Effector memory CD4-positive, alpha-beta T cell (primary cell): Measurements from ENCODE around the gene ZSWIM1.
"Not testable (repeated sequence)": the region's sequence is repeated elsewhere in the genome, so short reads cannot be mapped to it uniquely, and the experiment has no call there.

Source experiments
- DNase-seq, 3 donors: peaks; one replicate each; pipeline ENCODE4 v3.0.0-alpha.2; 2020
- H3K27ac ChIP-seq: 2 replicates; pipeline ENCODE4 v1.7.0; 2013; ENCODE audit warnings: mild to moderate bottlenecking, low read length, moderate library complexity; ENCODE audit not compliant: insufficient read depth, poor library complexity, severe bottlenecking
- H3K27me3 ChIP-seq: replicated peaks from 2 replicates; pipeline ENCODE4 v1.7.0; 2013; ENCODE audit warnings: mild to moderate bottlenecking, low read length; ENCODE audit not compliant: insufficient read depth, control insufficient read depth, poor library complexity, severe bottlenecking
- H3K36me3 ChIP-seq: 2 replicates; pipeline ENCODE4 v1.7.0; 2013; ENCODE audit warnings: mild to moderate bottlenecking, low read length, moderate library complexity; ENCODE audit not compliant: control insufficient read depth, insufficient read depth
- H3K4me1 ChIP-seq: 2 replicates; pipeline ENCODE4 v1.7.0; 2013; ENCODE audit warnings: low read length, mild to moderate bottlenecking; ENCODE audit not compliant: control insufficient read depth, insufficient read depth, poor library complexity, severe bottlenecking
- H3K4me3 ChIP-seq: 2 replicates; pipeline ENCODE4 v1.7.0; 2013; ENCODE audit warnings: low read length, low read depth, mild to moderate bottlenecking; ENCODE audit not compliant: insufficient read depth, poor library complexity, severe bottlenecking
- H3K9me3 ChIP-seq: 2 replicates; pipeline ENCODE4 v1.7.0; 2013; ENCODE audit warnings: mild to moderate bottlenecking, low read length, moderate library complexity; ENCODE audit not compliant: control insufficient read depth

Gene ZSWIM1

DNA sequence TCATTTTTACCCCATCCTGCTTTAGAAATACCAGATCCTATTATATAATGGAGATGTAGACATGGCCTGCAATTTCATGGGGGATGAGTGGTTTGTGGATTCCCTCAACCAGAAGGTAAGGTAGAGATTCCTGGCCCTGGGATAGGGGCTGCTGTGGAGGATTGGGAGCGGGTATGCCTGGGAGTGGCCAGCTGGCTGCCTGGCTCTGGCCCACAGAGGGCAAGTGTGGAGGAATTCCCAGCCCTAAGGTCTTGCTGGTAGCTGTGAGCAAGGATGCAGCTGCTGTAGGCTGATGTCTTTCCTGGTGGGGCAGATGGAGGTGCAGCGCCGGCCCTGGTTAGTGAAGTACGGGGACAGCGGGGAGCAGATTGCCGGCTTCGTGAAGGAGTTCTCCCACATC is 16.7 kb downstream of the ZSWIM1 start:
- no peak for DNase-seq
- Histone ChIP-seq H3K36me3 (peaks cover 30% of the 10 kb centered on the region), H3K4me1 (no peaks in the 10 kb centered on the region), H3K27me3 (no peaks in the 10 kb centered on the region), H3K4me3 (no peak overlapping the region), H3K9me3 (no peaks in the 10 kb centered on the region), H3K27ac (no peak overlapping the region)

DNA sequence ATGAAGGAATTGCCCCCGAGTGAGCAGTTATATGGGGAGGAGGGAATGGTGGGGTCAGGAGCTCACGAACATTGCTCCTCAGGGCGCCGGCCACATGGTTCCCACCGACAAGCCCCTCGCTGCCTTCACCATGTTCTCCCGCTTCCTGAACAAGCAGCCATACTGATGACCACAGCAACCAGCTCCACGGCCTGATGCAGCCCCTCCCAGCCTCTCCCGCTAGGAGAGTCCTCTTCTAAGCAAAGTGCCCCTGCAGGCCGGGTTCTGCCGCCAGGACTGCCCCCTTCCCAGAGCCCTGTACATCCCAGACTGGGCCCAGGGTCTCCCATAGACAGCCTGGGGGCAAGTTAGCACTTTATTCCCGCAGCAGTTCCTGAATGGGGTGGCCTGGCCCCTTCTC is 17.3 kb downstream of the ZSWIM1 start:
- DNase-seq: no peak
- Histone ChIP-seq H3K27ac (no peak overlapping the region), H3K36me3 (peaks cover 30% of the 10 kb centered on the region), H3K4me1 (no peaks in the 10 kb centered on the region), H3K9me3 (no peaks in the 10 kb centered on the region), H3K27me3 (no peaks in the 10 kb centered on the region), H3K4me3 (no peak overlapping the region)

DNA sequence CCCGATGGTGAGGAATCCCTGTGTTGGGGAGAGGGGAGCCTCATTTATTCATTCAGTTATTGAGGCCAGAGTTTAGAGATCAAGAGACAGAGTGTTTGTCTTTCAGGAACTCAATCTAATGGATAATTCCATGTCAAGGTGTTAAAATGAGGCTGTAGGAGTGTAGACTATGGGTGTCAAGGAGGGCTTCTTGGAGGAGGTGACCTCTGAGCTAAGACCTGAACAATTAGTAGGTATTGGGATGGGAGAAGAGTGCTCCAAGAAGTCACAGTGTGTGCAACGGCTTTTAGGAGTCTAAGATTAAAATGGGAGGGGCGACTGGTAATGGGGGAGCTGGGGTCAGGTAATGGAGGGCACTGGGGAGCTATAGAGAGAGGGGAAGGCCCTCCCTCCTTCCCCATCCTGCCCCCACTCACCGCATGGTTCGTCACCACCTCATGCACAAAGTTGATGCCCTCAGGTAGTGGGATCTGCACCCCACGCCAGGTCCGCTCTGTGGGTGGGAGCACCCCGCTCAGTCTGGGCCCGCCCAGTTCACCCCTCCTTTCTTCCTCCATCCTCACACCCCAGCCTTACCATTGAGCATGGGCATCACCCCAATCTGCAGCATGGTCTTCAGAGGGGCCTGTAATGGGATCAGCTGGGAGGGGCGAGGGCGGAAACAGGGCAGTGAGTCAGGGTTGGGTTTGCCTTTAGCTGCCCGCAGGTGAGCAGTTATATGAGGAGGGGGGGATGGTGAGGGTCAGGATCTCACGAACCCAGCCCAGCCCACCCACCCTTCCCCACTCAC is 18.2 kb downstream of the ZSWIM1 start:
- H3K36me3 ChIP-seq: peaks cover 30% of the 10 kb centered on the region

DNA sequence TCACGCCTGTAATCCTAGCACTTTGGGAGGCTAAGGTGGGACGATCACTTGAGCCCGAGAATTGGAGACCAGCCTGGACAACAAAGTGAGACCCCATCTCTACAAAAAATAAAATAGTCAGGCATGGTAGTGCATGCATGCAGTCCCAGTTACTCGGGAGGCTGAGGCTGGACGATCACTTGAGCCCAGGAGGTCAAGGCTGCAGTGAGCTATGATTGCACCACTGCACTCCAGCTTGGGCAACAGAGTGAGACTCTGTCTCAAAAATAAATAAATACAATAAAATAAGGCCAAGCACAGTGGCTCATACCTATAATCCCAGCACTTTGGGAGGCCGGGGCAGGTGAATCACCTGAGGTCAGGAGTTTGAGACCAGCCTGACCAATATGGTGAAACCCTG is 20.3 kb downstream of the ZSWIM1 start:
- not testable (repeated sequence) for H3K9me3 ChIP-seq, H3K27me3 ChIP-seq, DNase-seq, H3K27ac ChIP-seq, H3K4me1 ChIP-seq, H3K4me3 ChIP-seq
- H3K36me3 ChIP-seq: peaks cover 23% of the 10 kb centered on the region

More for the DNA sequence above, 18.2 kb downstream of the ZSWIM1 start:
- Histone ChIP-seq H3K27ac (no peak overlapping the region), H3K9me3 (no peaks in the 10 kb centered on the region), H3K4me3 (no peak overlapping the region), H3K27me3 (no peaks in the 10 kb centered on the region), H3K4me1 (no peaks in the 10 kb centered on the region)
- DNase-seq: no peak

DNA sequence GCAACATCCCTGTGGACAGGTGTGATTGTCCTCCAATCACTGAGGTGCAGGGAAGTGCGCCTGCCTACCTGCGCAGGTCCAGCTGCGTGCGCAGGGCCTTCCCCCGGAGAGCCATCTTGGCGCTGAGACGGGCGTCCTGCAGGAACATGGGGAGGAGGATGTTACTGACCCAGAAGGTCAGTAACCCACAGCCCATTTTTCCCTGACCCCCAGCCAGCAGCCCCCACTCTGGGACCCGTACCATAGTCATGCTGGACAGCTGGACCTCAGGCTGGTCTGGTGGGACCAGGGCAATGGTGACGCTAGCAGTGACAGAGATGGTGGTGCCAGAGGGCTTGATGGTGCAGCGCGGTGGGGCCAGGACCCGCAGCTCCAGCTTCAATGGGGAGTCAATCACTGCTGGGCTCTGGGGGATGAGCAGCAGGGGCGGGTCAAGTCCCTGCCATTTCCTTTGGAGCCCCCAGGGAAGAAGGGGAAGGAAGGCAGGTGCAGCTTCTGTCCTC is 21.2 kb downstream of the ZSWIM1 start:
- no peaks in the 10 kb centered on the region for H3K27me3 ChIP-seq
- peaks cover 17% of the 10 kb centered on the region for H3K36me3 ChIP-seq
- H3K4me1 ChIP-seq: no peaks in the 10 kb centered on the region
- no peak overlapping the region for H3K4me3 ChIP-seq
- no peak overlapping the region for H3K27ac ChIP-seq
- no peak for DNase-seq
- no peaks in the 10 kb centered on the region for H3K9me3 ChIP-seq

DNA sequence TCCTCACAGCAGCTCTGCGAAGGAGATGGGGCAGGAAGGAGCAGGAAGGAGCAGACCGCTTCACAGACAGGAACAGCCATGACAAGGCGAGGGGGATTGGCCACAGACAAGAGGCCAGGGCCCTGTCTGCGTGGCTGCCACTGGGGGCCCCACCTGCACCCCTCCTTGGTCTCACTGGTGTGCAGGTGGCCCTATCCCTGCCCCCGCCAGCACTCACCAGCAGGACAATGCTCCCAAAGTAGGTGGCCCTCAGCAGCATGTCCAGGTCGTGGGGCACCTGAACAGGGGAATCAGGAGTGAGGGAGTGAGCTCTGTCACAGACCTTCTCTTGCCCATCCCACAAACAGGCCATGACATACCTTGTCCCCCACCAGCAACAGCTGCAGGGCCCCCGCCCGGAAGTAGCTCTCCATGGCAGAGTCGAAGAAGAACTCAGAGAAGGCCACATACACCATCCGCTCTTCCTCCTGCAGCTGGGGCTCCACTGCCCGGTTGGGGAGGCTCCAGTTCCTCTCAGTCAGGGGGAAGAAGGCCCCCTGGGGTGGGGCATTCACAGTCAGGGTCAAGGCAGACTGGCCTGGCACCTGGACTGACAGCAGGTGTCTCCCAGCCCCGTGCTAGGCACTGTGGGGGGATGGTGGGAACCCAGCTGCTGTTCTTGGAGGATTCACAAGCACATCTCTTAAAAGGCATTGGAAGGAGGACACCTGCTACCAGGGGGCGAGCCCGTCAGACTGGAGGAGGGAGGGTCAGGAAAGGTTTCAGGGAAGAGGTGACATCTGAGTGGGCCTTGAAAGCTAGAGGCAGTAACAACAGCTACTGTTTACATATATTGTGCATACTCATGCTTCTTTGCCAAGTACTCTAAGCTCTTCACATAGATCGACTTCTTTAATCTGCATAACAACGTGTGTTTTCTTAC is 23.8 kb downstream of the ZSWIM1 start:
- Histone ChIP-seq H3K4me1 (no peaks in the 10 kb centered on the region), H3K27me3 (no peaks in the 10 kb centered on the region), H3K27ac (no peak overlapping the region), H3K9me3 (no peaks in the 10 kb centered on the region), H3K4me3 (no peak overlapping the region), H3K36me3 (no peaks in the 10 kb centered on the region)
- DNase-seq: no peak

DNA sequence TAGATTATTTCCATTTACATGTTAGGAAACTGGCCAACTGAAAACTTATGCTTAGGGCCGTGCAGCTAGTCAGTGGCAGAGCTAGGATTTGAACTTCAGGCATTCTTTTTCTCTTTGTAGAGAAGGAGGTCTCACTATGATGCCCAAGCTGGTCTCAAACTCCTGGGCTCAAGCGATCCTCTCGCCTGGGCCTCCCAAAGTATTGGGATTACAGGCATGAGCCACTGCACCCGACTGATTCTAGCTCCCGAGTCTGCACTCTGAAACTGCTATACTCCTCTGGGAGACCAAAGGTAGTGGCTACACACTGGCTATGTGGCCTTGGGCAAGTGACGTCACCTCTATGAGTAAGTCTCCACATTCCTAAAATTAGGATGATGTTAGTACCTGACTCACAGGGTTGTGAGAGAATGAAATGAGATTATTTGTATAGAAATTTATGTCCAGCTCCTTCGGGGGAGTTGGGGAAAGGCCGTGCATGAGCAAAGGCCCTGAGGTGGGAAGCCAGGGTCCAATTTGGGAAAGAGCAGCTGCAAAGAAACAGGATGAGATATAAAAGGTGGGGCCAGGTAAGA is 24.6 kb downstream of the ZSWIM1 start:
- no peaks in the 10 kb centered on the region for H3K27me3 ChIP-seq
- no peaks in the 10 kb centered on the region for H3K4me1 ChIP-seq
- DNase-seq: no peak
- no peaks in the 10 kb centered on the region for H3K9me3 ChIP-seq
- H3K4me3 ChIP-seq: no peak overlapping the region
- no peak overlapping the region for H3K27ac ChIP-seq
- H3K36me3 ChIP-seq: no peaks in the 10 kb centered on the region

DNA sequence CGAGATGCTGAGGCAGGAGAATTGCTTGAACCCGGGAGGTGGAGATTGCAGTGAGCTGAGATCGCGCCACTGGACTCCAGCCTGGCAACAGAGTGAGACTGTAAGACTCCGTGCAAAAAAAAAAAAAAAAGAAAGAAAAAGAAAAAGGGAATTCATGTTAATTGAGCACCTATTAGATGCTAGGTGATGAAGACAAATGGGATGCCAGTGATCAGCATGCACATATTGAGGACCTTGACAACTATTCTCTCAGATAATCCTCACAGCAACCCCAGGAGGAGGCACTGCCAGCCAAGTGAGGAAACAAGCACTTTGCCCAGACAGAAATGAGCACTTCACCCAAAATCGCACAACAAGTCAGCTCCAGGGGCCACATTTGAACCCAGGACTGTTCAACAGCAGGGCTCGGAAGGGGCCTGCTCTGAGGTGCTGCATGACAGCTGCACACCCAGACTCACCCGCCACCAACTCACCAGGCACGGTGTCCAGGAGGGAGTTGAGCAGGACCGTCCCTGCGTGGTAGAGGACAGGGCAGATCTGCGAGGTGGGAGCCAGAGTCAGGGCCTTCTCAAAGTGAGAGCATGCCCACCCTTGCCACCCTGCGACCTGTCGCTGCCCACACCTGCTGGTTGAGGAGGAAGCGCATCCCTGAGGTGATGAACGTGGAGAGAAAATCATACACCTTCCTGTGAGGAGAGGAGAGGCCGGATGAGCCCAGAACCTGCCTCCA is 26.4 kb downstream of the ZSWIM1 start:
- Histone ChIP-seq H3K27ac (no peak overlapping the region), H3K27me3 (no peaks in the 10 kb centered on the region), H3K4me3 (no peak overlapping the region), H3K36me3 (no peaks in the 10 kb centered on the region), H3K4me1 (peaks cover 13% of the 10 kb centered on the region), H3K9me3 (no peaks in the 10 kb centered on the region)
- DNase-seq: no peak

DNA sequence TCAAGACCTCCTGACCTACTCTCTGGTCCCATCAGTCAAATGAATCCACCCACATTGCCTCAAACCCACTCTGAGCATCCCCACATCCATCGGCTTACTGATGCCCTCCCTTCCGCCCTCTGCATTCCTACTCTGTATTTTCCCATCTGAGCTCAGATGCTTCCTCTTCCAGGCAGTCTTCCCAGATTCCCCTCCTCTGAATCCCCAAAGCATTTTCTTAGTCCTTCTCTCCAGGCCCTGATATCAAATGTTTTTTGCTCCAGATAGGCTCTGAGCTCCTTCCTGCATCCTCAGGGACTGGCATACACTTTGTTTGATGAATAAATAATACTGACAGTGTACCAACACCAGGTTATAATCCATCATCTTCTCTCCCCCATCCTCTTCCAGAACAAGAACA is 27.1 kb downstream of the ZSWIM1 start:
- no peaks in the 10 kb centered on the region for H3K36me3 ChIP-seq
- H3K9me3 ChIP-seq: no peaks in the 10 kb centered on the region
- H3K4me1 ChIP-seq: peaks cover 14% of the 10 kb centered on the region
- no peak overlapping the region for H3K4me3 ChIP-seq
- no peak for DNase-seq
- H3K27ac ChIP-seq: no peak overlapping the region
- no peaks in the 10 kb centered on the region for H3K27me3 ChIP-seq
